GM21723 (cell line): ENCODE results near the gene KCTD6.

Source experiments
- ATAC-seq: cut with Tn5 transposase; IDR thresholded peaks from one replicate; pipeline ENCODE4 v1.9.1; 2021; ENCODE audit warnings: mild to moderate bottlenecking, moderate library complexity; ENCODE audit not compliant: unreplicated experiment

Gene KCTD6

GRCh38 chr3:58484722-58485069 is 7.2 kb upstream of the KCTD6 start:
- no peak for ATAC-seq

- no peak for ATAC-seq
These were observed 6.0 kb upstream of the KCTD6 start for GRCh38 chr3:58485801-58486435.

- ATAC-seq: no peak
These were observed 4.6 kb upstream of the KCTD6 start for GRCh38 chr3:58487140-58487886.

GRCh38 chr3:58488967-58489366 is 2.9 kb upstream of the KCTD6 start:
- no peak for ATAC-seq

GRCh38 chr3:58490860-58491501 is 915 bp upstream of the KCTD6 start:
- no peak for ATAC-seq

GRCh38 chr3:58492494-58492905 is 604 bp downstream of the KCTD6 start:
- ATAC-seq: peak; percentile 24

GRCh38 chr3:58494107-58494506 is 2.2 kb downstream of the KCTD6 start:
- no peak for ATAC-seq

- ATAC-seq: no peak
These were observed 3.2 kb downstream of the KCTD6 start for GRCh38 chr3:58495101-58495500.

GRCh38 chr3:58496206-58496857 is 4.4 kb downstream of the KCTD6 start:
- no peak for ATAC-seq

GRCh38 chr3:58497097-58497496 is 5.2 kb downstream of the KCTD6 start:
- ATAC-seq: no peak

- no peak for ATAC-seq
These were observed 11.0 kb downstream of the KCTD6 start for GRCh38 chr3:58502872-58503271.

- ATAC-seq: no peak
These were observed 15.6 kb downstream of the KCTD6 start for GRCh38 chr3:58507356-58508078.

GRCh38 chr3:58508437-58508836 is 16.5 kb downstream of the KCTD6 start:
- ATAC-seq: no peak

- no peak for ATAC-seq
These were observed 22.5 kb downstream of the KCTD6 start for GRCh38 chr3:58514405-58514804.

GRCh38 chr3:58518291-58518789 is 26.4 kb downstream of the KCTD6 start:
- no peak for ATAC-seq

GRCh38 chr3:58519668-58520402 is 27.9 kb downstream of the KCTD6 start:
- ATAC-seq: no peak

- no peak for ATAC-seq
These were observed 28.8 kb downstream of the KCTD6 start for GRCh38 chr3:58520403-58521335.

- no peak for ATAC-seq
These were observed 29.4 kb downstream of the KCTD6 start for GRCh38 chr3:58521336-58521670.

GRCh38 chr3:58521917-58522631 is 30.2 kb downstream of the KCTD6 start:
- no peak for ATAC-seq
